NCI-H2196 (cell line): ENCODE measurements around the gene MYOM1.
A peak's percentile ranks its signal among the peaks of the same experiment; 100 is the strongest.

ENCODE experiments used
- DNase-seq: peaks from one replicate; lab custom pipeline; 2025; ENCODE audit not compliant: unreplicated experiment; lab: John Stamatoyannopoulos, UW

Gene MYOM1

DNA sequence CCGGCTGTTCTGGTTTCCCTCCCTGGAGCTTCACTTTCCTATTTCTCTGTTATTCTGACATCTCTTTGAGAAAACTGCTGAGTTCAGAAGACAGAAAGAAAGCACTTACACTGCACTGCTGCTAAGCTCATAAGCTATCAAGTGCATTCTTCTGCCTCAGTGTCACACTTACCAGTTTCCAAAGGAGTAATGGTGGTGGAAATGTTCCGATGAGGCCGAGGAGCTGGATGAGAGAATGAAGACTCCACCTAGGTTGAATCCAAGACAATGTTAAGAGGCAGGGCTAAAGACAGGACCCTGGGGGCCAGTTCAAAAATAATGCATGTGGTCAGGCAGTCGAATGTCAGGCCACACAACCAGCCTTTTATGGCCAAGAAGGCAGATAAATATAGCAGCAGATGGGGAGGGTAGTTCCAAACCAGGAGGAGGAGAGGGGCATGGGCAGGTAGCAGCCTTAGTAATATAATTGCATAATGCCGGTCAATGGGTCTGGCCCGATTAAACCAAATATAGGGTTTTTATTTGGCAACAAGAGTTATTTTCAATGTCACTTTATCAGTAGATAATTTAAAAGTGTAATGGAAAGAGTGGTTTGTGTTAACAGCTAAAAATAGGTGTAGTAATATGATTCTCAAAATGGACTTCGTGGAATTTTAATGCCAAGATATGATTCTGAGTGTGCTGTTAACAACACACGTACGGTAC, at the start of gene MYOM1:
MYOM1 (minus strand) TSS at position 338 of the 705 bp plus-strand sequence. CDS start 4,745 bp downstream, outside the sequence.
- DNase-seq, result no peak

DNA sequence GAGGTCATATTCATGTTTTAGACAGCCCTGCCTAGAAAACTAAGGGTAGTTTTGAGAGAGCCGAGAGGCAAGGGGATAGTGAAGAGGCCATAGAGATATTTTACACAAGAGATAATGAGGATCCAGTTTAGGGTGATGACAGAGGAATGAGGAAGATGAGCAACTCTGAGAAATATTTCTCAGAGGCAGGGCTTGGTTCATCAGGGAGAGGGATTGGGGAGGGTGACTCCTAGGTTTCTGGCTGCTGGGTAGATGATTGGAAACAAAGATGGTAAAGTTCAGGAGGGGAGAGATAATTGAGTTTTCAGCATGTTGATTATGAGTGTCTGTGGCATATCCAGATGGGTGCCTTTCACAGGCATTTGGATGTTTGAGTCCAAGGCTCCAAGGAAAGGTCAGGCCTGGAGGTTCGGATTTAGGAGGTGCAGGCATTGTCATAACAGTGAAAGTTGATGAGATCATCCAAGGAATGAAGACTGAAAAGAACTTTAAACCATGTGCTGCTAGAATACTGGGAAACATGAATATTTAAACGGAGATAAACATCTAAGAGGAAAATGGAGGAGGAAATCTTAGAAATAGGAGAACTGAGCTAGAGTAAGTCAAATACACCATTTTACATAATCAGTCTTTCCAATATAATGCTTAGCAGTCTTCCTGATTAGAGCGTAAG, 49.6 kb upstream of the MYOM1 start:
- DNase-seq, result no peak

DNA sequence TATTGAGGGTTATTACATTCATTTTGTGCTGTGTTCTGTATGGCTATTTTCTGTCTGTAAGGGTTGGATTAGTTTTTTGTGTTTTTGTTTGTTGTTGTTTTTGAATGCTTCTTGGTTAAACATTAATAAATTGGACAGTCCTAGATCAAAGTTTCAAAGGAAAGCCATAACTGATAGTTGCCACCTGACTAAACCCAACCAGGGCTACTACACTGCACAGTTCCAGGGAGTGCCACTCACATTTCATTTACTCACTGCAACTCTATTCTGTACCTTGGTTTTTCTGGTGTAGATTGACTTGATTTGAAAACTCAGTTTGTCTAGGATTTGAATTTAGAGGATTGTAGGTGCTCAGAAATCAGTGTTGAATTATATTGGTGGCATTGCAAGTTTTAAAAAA, 48.5 kb upstream of the MYOM1 start:
- no peak for DNase-seq

DNA sequence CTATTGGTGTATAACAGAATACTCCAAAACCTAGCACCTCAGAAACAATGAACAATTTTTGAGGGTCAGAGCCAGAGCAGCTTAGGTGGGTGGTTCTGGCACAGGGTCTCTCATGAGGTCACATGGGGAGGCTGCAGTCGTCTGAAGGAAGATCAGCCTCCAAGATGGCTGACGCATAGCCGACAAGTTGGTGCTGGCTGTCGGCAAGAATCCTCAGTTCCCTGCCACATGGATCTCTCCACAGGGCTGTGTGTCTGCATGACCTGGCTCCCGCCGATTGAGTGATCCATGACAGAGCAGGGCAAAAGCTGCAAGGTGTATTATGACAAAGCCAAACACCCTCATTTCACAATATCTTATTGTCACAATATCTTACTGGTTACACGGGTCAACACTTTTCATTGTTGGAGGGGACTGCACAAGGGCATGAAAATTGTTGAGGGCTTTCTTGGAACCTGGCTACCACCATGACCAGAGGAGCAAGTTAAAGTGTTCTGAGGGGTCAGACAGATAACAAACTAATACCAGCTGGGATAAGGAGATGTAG, 46.4 kb upstream of the MYOM1 start:
- no peak for DNase-seq

DNA sequence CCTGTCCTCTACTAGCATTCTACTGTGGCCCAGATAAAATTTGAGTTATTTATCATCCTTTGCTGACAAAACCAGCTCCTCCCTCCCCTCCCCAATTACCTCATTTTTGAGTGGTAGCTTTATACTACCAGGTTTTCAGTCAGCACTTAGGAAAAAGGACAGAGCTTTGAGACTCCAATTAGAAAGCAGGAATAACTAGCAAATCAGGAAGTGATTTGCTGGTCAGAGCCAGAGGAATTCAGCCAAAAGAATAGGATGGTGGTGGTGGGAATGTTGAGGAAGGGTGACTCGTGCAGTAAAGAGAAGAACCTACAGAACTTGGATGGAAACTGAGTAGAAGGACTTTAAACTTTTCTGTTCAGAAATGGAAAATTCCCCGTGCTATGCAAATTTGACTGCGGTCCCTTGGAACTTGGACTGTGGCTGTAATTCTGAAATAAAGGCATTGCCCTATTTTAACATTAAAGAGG, 45.8 kb upstream of the MYOM1 start:
- no peak for DNase-seq

DNA sequence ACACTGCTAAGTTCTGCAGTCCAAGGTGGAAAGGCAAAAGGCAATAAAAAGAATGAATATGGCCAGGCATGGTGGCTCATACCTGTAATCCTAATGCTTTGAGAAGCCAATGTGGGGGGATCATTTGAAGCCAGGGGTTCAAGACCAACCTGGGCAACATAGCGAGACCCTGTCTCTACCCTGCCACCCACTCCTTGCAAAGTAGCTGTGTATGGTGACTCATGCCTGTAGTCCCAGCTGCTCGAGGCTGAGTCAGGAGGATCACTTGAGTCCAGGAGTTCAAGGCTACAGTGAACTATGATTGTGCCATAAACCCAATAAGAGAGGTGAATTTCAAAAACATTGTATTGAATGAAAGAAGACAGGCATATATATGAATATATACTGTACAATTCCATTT, 44.6 kb upstream of the MYOM1 start:
- no peak for DNase-seq

DNA sequence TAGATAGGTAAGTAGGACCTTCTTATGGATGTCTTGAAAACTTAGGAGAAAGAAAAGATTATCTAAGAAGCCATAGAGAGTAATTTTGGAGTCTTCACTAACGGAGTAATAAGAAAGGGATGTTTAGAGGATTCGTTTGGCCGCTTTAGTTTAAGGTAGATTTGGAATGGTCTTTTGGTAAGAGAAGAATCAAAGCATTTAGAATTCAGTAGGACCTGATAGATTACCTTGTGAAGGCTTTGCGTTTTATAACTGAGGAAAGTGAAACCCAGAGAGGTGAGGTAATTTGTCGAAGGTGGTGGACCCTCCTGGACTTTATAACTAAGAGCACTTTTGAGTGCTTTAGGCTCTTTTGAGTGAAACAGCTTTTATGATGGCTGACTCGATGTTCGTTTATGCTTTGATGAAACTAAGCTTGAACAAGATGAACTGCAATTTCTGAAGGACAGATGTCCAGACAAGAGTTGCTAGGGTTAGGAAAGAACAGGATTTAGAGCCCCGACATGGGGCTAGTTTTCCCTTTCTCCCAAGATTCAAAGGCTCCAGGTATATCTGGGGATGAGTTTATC, 43.4 kb upstream of the MYOM1 start:
- DNase-seq, result no peak

DNA sequence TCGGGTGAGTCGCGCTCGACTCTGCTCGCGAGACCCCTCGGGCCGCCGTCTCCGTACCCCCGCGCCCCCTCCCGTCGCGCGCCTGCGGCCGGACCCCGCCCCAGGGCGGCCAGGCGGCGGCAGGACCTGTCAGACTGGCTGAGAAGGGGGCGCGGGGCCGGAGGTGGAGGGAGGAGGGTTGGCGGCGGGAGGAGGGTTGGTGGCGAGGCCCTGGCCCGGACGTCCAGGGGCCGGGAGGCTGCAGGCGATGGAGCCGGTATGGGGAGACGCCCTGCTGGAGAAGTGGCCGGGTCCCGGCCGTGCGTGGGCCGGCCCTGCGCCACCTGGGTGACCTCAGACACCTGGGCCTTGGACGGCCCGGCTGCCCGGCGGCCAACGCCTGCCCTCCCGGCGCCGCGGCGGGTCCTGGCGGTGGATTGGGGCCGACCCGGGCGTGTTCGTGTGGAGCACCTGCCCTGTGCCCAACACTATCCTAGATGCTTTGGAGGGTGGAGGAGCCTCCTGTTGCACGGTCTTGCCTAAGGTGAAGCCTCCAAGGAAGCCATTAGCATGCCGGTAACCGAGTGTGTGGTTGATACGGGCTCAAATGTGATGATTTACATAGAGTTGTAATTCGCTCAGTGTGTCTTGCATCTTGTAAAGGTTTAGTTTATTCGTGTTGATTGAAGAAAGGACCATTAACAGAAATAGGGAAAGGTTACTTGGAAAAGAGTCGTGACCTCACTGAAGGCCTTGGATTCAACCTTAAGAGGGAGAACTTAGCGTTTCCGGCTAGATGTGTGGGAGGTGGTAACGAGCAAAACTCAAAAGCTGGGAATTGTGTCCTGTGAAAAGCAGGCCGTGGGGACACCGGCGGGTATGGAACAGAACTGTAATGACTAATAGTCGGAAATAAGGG, 42.7 kb upstream of the MYOM1 start:
- DNase-seq, result no peak

DNA sequence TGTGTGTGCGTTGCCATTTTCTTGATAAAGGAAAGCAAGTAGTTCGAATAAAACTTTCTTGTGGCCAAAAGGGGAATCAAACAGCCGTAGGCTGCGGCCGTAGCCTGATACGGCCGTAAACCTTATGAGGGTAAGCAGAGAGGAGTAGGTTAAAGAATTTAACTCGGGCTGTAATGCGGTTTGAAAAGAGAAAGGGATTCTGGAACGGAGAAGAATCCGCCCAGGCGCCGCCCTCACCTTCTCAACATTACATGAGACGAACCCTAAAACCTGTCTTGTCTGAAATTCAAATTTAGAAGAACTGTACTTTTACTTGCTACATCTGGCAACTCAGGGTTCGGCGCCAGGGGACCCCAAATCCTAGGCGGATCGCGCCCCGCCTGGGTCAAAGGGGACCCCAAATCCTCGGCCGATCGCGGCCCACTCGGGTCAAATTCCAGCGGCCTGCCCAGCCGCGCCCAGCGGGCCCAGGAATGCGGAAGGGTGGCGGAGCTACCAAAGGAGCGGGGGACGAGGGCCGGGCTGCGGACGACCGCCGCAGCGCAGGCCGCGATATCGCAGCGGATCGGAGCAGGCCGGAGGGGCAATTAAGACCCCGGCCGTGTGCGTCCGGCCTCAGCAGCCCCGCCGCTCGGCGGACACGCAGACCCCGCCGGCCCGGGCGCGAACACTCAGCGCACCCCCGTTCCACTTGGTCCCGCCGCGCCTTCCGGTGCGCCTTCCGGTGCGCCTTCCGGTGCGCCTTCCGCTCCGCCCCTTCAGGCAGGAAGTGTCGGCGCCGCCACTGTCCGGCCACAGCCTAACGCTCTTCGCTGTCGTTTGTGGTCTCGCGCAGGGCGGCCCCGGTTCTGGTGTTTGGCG, 41.8 kb upstream of the MYOM1 start, which contains the start of gene MYL12B:
MYL12B (plus strand) TSS at position 761 of the 861 bp plus-strand sequence. CDS start 10,766 bp downstream, outside the sequence.
- peak; percentile 90 for DNase-seq

DNA sequence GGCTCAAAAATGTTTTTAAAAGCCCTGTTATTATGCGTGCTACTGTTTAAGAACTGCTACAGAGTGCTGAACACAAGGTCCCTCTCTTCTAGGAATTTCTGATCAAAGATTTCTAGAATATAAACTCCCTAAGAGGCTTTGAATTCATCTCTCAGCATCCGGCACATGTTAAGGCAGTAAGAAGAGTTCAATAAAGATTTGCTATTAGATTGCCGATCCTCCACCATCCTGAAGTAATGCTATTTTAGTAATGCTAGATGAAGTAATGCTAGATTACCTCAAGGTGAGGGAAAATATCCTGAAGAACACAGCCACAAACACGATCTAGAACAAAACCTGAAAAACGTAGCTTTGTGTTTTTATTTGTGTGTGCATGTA, 41.2 kb upstream of the MYOM1 start:
- DNase-seq, result no peak

DNA sequence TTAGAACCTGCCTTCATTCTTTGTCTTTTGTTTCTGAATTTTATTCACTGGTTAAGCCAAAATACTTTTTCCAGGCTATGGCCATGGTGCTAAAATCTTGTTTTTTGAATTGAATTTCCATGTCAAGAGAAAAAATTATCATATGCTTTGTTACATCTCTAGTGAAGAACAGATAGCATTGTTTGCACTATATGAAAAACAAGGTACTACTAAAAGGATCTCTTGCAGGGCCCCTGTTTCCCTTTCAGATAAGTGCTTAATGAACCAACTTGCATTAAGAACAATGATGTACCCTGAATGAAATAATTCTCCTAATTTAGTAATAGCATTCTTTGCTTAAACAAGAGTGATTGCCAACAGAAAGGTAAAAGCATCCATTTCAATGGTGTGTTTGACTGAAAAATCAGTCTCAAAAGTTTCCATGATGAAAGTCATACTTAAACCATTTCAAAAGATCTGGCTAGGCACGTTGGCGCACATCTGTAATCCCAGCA, 37.9 kb upstream of the MYOM1 start:
- no peak for DNase-seq

DNA sequence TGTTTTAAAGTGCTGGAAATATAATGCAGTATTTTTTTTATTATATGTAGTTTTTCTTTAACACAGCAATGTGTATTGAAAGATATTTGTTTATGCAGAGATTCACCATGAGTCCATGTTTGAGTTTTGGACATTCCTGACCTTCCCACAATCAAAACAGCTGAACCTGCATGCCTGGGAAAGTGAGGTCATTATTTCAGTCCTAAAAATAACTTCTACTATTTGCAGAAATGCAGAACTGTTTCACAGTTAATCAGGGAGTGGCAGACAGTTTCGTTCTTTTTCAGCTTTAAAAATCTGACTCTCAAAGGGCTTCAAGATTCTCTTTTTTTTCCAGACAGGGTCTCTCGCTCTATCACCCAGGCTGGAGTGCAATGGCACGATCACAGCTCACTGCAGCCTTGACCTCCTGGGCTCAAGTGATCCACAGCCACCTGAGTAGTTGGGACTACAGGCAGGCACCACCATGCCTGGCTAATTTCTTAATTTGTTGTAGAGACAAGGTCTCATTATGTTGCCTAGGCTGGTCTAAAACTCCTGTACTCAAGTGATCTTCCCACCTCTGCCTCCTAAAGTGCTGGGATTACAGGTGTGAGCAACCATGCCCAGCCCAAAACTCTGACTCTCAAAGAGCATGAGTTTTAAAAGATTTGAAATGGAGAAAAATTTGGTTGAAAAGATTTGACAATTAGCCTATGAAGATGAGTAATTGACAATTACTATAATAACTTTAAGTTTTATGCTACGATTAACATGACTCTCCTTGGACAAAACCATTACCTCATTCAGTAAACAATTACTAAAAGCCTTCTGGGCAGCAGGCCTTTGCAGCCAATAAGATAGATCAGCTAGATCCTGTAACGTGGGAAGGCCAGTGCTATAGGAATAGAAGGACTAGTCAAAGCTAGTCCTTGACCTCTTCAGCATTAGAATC, 37.2 kb upstream of the MYOM1 start:
- peak; percentile 32 for DNase-seq

DNA sequence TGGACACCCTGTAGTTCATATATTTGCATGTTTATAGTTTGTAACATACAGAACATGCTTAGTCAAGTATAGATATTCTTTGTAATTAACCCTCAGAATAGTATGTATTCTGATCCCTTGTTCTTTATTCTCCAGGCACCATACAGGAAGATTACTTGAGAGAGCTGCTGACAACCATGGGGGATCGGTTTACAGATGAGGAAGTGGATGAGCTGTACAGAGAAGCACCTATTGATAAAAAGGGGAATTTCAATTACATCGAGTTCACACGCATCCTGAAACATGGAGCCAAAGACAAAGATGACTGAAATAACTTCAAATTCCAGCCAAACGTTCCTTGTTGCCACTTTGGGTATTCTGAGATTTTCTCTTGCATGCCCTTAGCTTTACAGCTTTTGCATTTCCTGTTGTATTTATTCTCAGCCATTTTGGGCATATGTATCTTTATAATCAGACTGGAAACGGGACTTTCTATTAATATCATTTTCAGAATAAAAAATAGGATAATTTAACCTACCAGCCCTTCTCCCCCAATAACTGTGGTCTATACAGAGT, 35.9 kb upstream of the MYOM1 start:
- peak; percentile 33 for DNase-seq

DNA sequence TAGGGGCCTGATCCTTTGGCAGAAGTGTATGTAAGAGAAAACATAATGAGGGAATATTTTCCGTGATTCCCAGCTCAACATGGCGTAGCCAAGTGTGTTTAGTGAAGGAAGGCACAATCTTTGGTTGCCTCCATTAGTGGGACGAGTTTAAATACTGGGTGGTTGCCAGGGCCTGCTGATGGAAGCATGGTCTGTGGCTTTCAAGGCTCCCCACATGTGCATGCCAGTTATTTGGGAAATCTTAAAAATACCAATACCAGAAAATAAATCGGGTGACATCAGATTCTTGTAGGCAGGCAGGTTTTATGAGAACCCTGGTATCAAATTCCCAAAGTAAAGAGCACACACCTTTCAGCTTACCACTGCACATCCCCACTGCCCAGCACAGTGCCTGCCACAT, 35.0 kb upstream of the MYOM1 start:
- no peak for DNase-seq

DNA sequence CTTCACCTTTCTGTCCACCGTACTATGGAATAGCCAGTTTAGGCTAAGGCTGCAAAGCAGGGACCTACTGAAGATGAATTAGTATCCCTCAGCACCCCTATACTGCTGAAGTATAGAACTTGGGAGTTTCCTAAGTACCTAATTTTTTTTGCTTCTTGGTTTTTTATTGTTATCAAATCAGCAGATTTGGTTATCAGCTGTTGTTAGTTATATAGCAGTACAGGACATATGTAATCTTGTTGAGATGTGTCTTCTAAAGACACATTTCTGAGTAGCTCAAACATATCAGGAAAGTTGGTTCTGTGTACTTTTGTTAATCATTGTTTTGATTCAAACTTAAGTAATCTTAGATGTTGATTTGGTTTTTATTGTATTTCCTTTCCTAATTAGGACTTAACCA, 33.1 kb upstream of the MYOM1 start:
- no peak for DNase-seq

DNA sequence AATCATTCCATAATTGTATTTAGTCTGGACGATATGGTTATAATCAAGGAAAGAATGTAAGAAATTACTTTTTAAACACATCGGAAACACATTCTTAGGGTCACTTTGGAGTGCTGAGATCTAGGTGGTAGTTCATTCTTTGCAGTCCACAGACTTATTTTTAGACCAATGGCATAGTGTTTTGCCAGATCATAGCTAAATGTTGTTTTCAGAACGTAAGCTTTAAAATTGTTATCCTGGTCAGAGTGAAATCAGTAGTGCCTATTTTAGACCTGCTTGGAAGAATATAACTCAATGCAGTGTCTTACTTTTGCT, 32.2 kb upstream of the MYOM1 start:
- no peak for DNase-seq

DNA sequence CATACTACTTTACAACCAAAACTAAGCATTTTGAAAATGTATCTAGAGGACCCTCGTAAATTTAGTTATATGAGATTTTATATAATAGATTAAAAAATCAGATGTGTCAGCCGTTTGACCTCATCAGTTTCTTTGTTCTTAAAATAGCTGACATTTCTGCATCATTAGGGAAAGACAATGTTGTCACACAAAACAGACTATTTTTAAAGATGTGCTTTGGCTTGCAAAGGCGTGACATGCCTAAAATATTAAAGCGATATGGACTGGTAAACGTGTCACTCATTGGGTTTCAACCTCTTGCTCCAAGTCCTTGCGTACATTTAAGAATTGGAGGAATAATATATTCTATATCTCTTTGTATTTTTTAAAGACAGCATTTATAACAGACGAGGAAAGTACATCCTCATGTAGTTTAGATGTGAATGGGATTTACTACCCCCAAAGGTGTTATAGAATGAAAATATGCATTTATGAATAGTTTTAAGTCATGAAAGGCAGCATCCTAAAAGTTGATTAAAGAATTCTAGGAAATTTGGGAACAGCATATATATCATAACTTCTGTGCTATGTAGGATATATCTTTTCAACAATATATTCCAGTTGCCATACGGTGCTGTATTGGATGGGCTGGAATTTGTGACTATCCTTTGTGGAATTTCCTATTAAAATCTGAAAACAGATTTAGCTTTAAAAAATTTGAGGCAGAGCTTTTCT, 31.6 kb upstream of the MYOM1 start:
- no peak for DNase-seq
